HEK293 (cell line): ENCODE results near the gene ZCCHC13.

ENCODE experiments used
- CTCF ChIA-PET: fragments of 350-600 bp; formaldehyde crosslinking; extraction: SDS; loops from one replicate; lab custom pipeline; 2021; ENCODE audit warnings: antibody characterized with exemption; lab: Yijun Ruan, JAX
- POLR2A ChIA-PET: fragments of 300-600 bp; formaldehyde crosslinking; extraction: SDS; loops from one replicate; lab custom pipeline; 2020; ENCODE audit warnings: antibody characterized with exemption, inconsistent platforms; lab: Yijun Ruan, JAX
- H3K27ac ChIP-seq: fragments of 200-500 bp; sonication (Bioruptor generic); 2 replicates; pipeline ENCODE4 v1.5.1; 2014; ENCODE audit warnings: low read depth, low read length, control low read depth, inconsistent platforms; ENCODE audit errors: extremely low read depth
- H3K36me3 ChIP-seq, 2 experiments: fragments of 200-500 bp in 1 of 2; sonication (Bioruptor generic) in 1 of 2; 1 replicate in 1 of 2; 2 replicates in 1 of 2; pipeline ENCODE4 v1.5.1; 2014 to 2017; ENCODE audit warnings: inconsistent platforms in 2 of 2, low read length in 2 of 2; ENCODE audit not compliant: control insufficient read depth in 2 of 2, insufficient read depth in 1 of 2
- H3K4me1 ChIP-seq: fragments of 200-500 bp; sonication (Bioruptor generic); 2 replicates; pipeline ENCODE4 v1.5.1; 2014; ENCODE audit warnings: mild to moderate bottlenecking, low read length, inconsistent platforms; ENCODE audit not compliant: control insufficient read depth, insufficient read depth
- H3K4me3 ChIP-seq: 2 replicates; pipeline ENCODE4 v1.5.1; 2011; ENCODE audit warnings: low read depth, mild to moderate bottlenecking, control low read depth, low read length, moderate library complexity
- H3K9me3 ChIP-seq: fragments of 200-500 bp; sonication (Bioruptor generic); 2 replicates; pipeline ENCODE4 v1.5.1; 2014; ENCODE audit warnings: low read depth, low read length, inconsistent platforms; ENCODE audit not compliant: control insufficient read depth, insufficient read depth
- GLIS1 ChIP-seq: fragments of 450-650 bp; formaldehyde crosslinking; IDR thresholded peaks from 2 replicates; pipeline ENCODE4 v1.5.1; 2016; ENCODE audit warnings: missing biosample characterization, missing genetic modification characterization
- GLIS2 ChIP-seq: fragments of 450-650 bp; formaldehyde crosslinking; IDR thresholded peaks from 2 replicates; pipeline ENCODE4 v1.5.1; 2016; ENCODE audit warnings: missing biosample characterization, missing genetic modification characterization
- HOXC10 ChIP-seq: sonication (generic); formaldehyde crosslinking; IDR thresholded peaks from 2 replicates; pipeline ENCODE4 v1.8.1; 2023; ENCODE audit warnings: mild to moderate bottlenecking, missing genetic modification reagents
- MZF1 ChIP-seq: fragments of 450-650 bp; formaldehyde crosslinking; IDR thresholded peaks from 2 replicates; pipeline ENCODE4 v1.5.1; 2017; ENCODE audit warnings: missing biosample characterization, missing genetic modification characterization, borderline replicate concordance
- RBAK ChIP-seq: fragments of 450-650 bp; formaldehyde crosslinking; IDR thresholded peaks from 2 replicates; pipeline ENCODE4 v1.5.1; 2016; ENCODE audit warnings: missing biosample characterization, missing genetic modification characterization
- YY1 ChIP-seq: fragments of 450-650 bp; formaldehyde crosslinking; IDR thresholded peaks from 2 replicates; pipeline ENCODE4 v1.5.1; 2018; ENCODE audit warnings: missing biosample characterization, missing genetic modification characterization
- ZBTB17 ChIP-seq: fragments of 450-650 bp; formaldehyde crosslinking; IDR thresholded peaks from 2 replicates; pipeline ENCODE4 v1.5.1; 2016; ENCODE audit warnings: missing biosample characterization, missing genetic modification characterization
- ZBTB48 ChIP-seq: fragments of 450-650 bp; formaldehyde crosslinking; IDR thresholded peaks from 2 replicates; pipeline ENCODE4 v1.5.1; 2016; ENCODE audit warnings: missing biosample characterization, missing genetic modification characterization
- ZBTB7A ChIP-seq: fragments of 450-650 bp; formaldehyde crosslinking; IDR thresholded peaks from 2 replicates; pipeline ENCODE4 v1.5.1; 2016; ENCODE audit warnings: low read depth, missing biosample characterization, missing genetic modification characterization
- ZNF112 ChIP-seq: fragments of 450-650 bp; formaldehyde crosslinking; IDR thresholded peaks from 2 replicates; pipeline ENCODE4 v1.5.0; 2017; ENCODE audit warnings: missing biosample characterization, missing genetic modification characterization
- ZNF133 ChIP-seq: fragments of 450-650 bp; formaldehyde crosslinking; IDR thresholded peaks from 2 replicates; pipeline ENCODE4 v1.5.1; 2016; ENCODE audit warnings: missing biosample characterization, missing genetic modification characterization
- ZNF184 ChIP-seq: fragments of 450-650 bp; IDR thresholded peaks from 2 replicates; pipeline ENCODE4 v1.5.1; 2018; ENCODE audit warnings: missing biosample characterization, mild to moderate bottlenecking, missing genetic modification characterization
- ZNF2 ChIP-seq: fragments of 450-650 bp; formaldehyde crosslinking; IDR thresholded peaks from 2 replicates; pipeline ENCODE4 v1.5.1; 2016; ENCODE audit warnings: missing biosample characterization, missing genetic modification characterization
- ZNF214 ChIP-seq: fragments of 450-650 bp; formaldehyde crosslinking; IDR thresholded peaks from 2 replicates; pipeline ENCODE4 v1.5.1; 2017; ENCODE audit warnings: missing biosample characterization, mild to moderate bottlenecking, missing genetic modification characterization, borderline replicate concordance
- ZNF223 ChIP-seq: fragments of 450-650 bp; formaldehyde crosslinking; IDR thresholded peaks from 2 replicates; pipeline ENCODE4 v1.5.1; 2016; ENCODE audit warnings: missing biosample characterization, missing genetic modification characterization
- ZNF292 ChIP-seq: fragments of 450-650 bp; formaldehyde crosslinking; IDR thresholded peaks from 2 replicates; pipeline ENCODE4 v1.5.1; 2016; ENCODE audit warnings: low read depth, missing biosample characterization, missing genetic modification characterization, borderline replicate concordance
- ZNF571 ChIP-seq: fragments of 450-650 bp; formaldehyde crosslinking; IDR thresholded peaks from 2 replicates; pipeline ENCODE4 v1.5.0; 2017; ENCODE audit warnings: missing biosample characterization, missing genetic modification characterization
- ZNF623 ChIP-seq: fragments of 450-650 bp; formaldehyde crosslinking; IDR thresholded peaks from 2 replicates; pipeline ENCODE4 v1.5.1; 2016; ENCODE audit warnings: missing biosample characterization, missing genetic modification characterization
- ZNF785 ChIP-seq: fragments of 450-650 bp; formaldehyde crosslinking; IDR thresholded peaks from 2 replicates; pipeline ENCODE4 v1.5.1; 2016; ENCODE audit warnings: missing biosample characterization, missing genetic modification characterization
- ZNF843 ChIP-seq: fragments of 450-650 bp; formaldehyde crosslinking; IDR thresholded peaks from 2 replicates; pipeline ENCODE4 v1.5.1; 2016; ENCODE audit warnings: missing biosample characterization, missing genetic modification characterization
- TF ChIP-seq, protein P1 (sequence below): fragments of 450-650 bp; formaldehyde crosslinking; optimal IDR thresholded peaks from 2 replicates; pipeline ENCODE3; 2016; ENCODE audit warnings: missing biosample characterization, mild to moderate bottlenecking, missing genetic modification characterization
- TF ChIP-seq, protein P2 (sequence below): IDR thresholded peaks from 2 replicates; pipeline ENCODE4 v1.6.1; 2011; ENCODE audit warnings: mild to moderate bottlenecking, low read depth, low read length, borderline replicate concordance

The ZCCHC13 gene

DNA sequence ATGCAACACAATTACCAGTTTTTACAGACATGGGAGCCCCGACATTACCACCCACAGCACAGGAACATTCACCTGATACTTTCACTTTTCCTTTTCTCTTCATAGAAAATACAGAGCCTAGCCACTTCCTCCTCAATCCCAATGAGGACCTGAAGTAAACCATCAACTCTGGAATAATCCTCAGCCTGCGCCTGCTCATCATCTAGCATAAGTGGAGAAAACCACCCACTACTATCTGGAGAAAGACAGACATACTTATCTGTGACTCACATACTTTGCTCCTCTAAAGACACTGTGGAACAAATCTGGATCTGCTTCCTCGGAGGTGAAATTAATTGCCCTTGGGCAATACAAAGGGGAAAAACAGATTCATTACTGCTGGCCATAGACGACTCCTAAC is 47.8 kb downstream of the ZCCHC13 start:
- no peak overlapping the region for H3K4me3 ChIP-seq
- H3K4me1 ChIP-seq = no peaks in the 10 kb centered on the region
- POLR2A ChIA-PET = no interaction called here
- no peak overlapping the region for H3K27ac ChIP-seq
- CTCF ChIA-PET = no interaction called here
- TF ChIP-seq ZNF112 (tag by site-specific recombination) = no peak
- no peak for TF ChIP-seq ZNF223 (tag by site-specific recombination)
- TF ChIP-seq GLIS1 (tag by site-specific recombination) = no peak
- no peak for TF ChIP-seq ZBTB17 (tag by site-specific recombination)
- no peak for TF ChIP-seq ZBTB7A (tag by site-specific recombination)
- TF ChIP-seq ZNF133 (tag by site-specific recombination) = no peak
- TF ChIP-seq MZF1 (tag by site-specific recombination) = no peak
- no peak for TF ChIP-seq ZNF184 (tag by site-specific recombination)
- TF ChIP-seq, protein P1, sequence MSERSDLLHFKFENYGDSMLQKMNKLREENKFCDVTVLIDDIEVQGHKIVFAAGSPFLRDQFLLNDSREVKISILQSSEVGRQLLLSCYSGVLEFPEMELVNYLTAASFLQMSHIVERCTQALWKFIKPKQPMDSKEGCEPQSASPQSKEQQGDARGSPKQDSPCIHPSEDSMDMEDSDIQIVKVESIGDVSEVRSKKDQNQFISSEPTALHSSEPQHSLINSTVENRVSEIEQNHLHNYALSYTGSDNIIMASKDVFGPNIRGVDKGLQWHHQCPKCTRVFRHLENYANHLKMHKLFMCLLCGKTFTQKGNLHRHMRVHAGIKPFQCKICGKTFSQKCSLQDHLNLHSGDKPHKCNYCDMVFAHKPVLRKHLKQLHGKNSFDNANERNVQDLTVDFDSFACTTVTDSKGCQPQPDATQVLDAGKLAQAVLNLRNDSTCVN (tag by site-specific recombination) = no peak
- TF ChIP-seq ZNF2 = no peak
- TF ChIP-seq ZNF571 (tag by site-specific recombination) = no peak
- TF ChIP-seq RBAK = no peak
- no peaks in the 10 kb centered on the region for H3K9me3 ChIP-seq
- no peaks in the 10 kb centered on the region for H3K36me3 ChIP-seq

DNA sequence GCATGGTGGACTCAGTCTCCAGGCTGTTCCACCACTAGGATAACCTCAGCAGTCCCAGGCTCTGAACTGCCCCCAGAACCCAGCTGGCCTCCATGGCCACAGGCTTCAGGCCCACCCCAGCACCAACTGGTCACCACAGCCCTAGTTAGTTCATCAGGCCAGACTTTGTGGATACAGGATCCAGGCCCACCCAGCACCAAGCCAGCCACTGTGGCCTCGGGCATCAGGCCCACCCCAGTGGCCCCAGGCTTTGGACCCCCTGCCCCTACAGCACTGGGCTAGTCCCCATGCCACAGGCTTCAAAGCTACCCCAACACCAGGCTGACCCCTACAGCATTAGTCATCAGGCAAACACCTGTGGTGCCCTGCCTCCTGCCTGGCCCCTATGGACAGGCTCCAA is 50.0 kb downstream of the ZCCHC13 start:
- TF ChIP-seq ZBTB48 (tag by site-specific recombination) = no peak
- no peak for TF ChIP-seq ZNF214 (tag by site-specific recombination)
- TF ChIP-seq GLIS2 (tag by site-specific recombination) = no peak
- no peak for TF ChIP-seq ZNF292
- no peak for TF ChIP-seq ZNF571 (tag by site-specific recombination)
- no peak for TF ChIP-seq YY1 (tag by site-specific recombination)
- no peak for TF ChIP-seq MZF1 (tag by site-specific recombination)
- TF ChIP-seq ZNF785 (tag by site-specific recombination) = no peak
- no peak for TF ChIP-seq HOXC10 (CRISPR knock-in tag)
- TF ChIP-seq, protein P2, sequence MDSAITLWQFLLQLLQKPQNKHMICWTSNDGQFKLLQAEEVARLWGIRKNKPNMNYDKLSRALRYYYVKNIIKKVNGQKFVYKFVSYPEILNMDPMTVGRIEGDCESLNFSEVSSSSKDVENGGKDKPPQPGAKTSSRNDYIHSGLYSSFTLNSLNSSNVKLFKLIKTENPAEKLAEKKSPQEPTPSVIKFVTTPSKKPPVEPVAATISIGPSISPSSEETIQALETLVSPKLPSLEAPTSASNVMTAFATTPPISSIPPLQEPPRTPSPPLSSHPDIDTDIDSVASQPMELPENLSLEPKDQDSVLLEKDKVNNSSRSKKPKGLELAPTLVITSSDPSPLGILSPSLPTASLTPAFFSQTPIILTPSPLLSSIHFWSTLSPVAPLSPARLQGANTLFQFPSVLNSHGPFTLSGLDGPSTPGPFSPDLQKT = no peak
- TF ChIP-seq ZNF843 (tag by site-specific recombination) = no peak
- no peak for TF ChIP-seq ZNF623 (tag by site-specific recombination)
- no peaks in the 10 kb centered on the region for H3K4me1 ChIP-seq
- no peaks in the 10 kb centered on the region for H3K36me3 ChIP-seq
- H3K27ac ChIP-seq = no peak overlapping the region
- H3K9me3 ChIP-seq = no peaks in the 10 kb centered on the region; the same call in 1 of the 2 replicates
- CTCF ChIA-PET = no interaction called here
- H3K4me3 ChIP-seq = no peak overlapping the region
- POLR2A ChIA-PET = no interaction called here
